H4 (cell line): Measurements from ENCODE around the gene TMEM185B. TPM values are rescaled to one million over a fixed set of nuclear protein-coding genes. Genes with fewer than 3 reads are reported as not detected.
"Not testable (repeated sequence)": the region's sequence is repeated elsewhere in the genome, so short reads cannot be mapped to it uniquely, and the experiment has no call there.

Experiments
- DNase-seq: peaks from one replicate; pipeline ENCODE4 v3.0.0-alpha.2; 2015; ENCODE audit warnings: low spot score
- total RNA-seq: library from RNA; depleted of rRNA; stranded (reverse); fragments of >200 nt; shearing (Covaris generic); gene quantifications from 2 replicates; pipeline ENCODE4 v1.2.3, GENCODE V29; 2014; rRNA removed

TMEM185B gene
- 24.7 and 39.3 TPM in 2 replicates for total RNA-seq

GRCh38 chr2:120223034-120223912 lies at the start of gene TMEM185B:
TMEM185B (minus strand) TSS chr2:120223400; CDS start chr2:120222976, 424 bp downstream.
- peak; percentile 56 for DNase-seq

GRCh38 chr2:120271711-120272379 lies 48.6 kb upstream of the TMEM185B start:
- DNase-seq = no peak

DNA sequence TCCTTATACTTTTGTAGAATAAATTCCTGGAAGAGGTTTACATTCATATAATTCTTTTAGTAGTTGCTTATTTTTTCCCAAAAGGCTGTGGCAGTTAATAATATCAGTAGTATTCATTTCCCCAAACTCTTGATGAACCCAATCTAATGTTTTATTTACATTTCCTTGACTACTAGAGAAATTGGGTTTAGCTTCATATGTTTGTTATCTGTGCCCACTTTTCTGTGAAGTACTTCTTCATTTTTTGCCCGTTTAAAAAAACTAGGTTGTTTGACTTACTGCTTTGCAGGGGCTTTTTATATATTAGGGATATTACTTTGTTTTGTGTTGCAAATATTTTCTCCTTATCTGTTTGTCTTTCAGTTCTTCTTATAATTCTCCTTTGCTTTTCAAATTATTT lies 46.6 kb upstream of the TMEM185B start:
- DNase-seq = no peak

GRCh38 chr2:120269076-120269744 lies 46.0 kb upstream of the TMEM185B start:
- DNase-seq = no peak

GRCh38 chr2:120267348-120267747 lies 44.1 kb upstream of the TMEM185B start:
- no peak for DNase-seq

GRCh38 chr2:120265006-120265405 lies 41.8 kb upstream of the TMEM185B start:
- no peak for DNase-seq

DNA sequence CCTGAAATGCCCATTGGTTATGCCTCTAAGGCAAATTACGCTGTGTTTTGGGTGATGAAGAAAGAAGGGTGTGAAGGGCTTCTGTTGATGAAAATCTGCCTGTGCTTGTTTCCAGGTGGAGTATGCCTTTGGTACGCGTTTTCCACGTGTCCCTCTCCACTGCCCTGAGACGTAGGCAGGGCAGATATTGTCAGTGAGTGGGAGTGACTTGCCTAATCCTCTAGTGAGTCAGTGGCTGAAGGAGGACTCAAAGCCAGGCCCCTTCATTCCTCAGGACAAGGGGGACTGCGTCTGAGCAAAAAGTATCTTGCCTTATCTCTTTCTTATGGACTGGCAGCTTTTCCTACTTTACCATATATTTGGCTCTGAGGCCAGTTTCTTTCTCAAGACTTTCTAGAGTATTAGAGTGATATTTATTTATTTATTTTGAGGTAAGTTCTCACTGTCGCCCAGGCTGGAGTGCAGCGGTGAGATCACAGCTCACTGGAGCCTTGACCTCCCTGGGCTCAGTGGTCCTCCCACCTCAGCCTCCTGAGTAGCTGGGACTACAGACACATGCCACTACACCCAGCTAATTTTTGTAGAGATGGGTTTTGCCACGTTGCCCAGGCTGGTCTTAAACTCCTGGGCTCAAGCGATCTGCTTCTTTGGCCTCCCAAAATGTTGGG lies 39.7 kb upstream of the TMEM185B start:
- no peak for DNase-seq

DNA sequence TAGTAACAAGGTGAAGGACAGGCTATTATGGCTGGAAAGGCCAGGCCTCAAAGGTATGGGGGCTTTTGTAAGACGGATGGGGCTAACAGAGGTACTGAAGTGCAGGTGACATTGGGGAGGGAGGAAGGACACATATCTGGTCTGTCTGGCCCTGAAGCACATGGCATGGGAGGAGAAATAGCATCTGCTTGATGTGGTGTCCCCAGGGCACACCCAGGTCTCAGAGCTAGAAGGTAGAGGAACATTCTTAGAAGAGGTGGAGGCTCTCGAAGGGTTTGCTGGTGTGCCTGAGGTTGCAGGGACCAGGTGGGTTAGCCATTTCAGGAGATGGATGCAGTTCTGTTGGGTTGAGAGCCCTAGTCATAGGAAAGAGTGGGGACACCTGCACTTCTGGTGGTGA lies 39.0 kb upstream of the TMEM185B start:
- DNase-seq = no peak

DNA sequence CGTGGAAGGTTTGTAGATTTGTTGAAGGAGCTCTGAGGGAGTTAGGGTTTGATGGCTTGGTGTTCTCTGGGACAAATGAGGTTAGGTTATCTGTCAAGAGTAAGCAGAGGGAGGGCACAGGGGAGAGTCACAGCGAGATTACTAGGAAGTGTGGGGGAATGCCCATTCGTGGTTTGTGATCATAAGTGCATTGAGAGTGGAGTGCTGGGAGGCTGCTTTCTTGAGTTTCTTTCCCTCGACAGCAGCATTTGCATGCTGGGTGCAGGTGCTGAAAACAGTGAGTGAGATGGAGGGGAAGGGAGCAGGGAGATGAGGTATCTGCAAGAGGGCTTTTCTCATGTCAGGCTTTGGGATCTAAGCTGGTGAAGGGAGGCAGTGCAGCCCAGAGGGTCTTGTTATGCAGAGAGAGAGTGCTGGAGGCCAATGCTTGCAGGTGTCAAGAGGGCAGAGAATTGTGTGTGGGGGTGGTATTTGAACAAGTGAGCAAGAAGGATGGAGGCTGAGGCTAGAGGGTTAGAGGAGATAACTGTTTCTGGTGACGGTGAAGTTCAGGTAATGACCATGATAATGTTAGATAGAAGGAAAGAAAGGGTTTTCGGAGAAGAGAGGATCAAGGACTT lies 38.3 kb upstream of the TMEM185B start:
- no peak for DNase-seq

GRCh38 chr2:120260736-120261135 lies 37.5 kb upstream of the TMEM185B start:
- no peak for DNase-seq

GRCh38 chr2:120259939-120260338 lies 36.7 kb upstream of the TMEM185B start:
- not testable (repeated sequence) for DNase-seq

DNA sequence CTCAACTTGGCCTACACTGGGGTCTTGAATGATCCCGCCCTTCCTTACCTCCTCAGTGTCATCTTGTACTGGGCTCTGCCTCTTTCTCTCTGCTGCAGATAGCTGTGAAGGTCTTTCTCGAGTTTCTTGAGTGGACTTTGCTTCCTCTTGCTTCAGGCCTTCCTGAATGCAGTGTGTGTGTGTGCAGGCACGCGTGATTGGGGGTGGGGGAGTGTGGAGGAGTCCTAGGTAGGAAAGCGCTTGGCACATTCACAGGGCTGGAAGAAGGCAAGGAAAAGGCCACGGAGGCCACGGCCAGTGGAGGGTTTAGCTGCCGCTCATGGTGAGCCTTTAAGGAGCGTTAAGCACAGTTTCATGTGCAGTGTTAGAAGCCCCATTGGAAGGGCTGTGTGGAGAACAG lies 35.0 kb upstream of the TMEM185B start:
- DNase-seq = no peak

DNA sequence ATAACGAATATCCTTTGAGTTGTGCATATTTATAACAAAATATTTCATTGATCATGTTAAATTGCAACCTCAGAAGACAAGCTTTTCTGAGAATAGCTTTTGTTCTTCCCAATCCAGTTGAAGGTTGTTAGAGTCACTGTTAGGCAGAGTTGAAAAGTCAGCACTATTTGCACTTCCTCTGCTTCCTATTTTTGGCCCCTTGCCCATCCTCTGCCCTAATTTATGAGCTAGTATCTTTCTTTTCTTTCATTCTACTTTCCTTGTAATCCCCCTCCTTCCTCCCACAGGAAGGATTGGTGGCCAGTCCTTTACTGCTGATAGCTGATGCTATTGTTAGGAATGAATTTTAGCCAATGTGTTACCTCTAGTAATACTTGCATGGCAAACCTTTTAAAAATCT lies 34.3 kb upstream of the TMEM185B start:
- DNase-seq = no peak

- DNase-seq = no peak
Observed at GRCh38 chr2:120256651-120257000, 33.4 kb upstream of the TMEM185B start.

DNA sequence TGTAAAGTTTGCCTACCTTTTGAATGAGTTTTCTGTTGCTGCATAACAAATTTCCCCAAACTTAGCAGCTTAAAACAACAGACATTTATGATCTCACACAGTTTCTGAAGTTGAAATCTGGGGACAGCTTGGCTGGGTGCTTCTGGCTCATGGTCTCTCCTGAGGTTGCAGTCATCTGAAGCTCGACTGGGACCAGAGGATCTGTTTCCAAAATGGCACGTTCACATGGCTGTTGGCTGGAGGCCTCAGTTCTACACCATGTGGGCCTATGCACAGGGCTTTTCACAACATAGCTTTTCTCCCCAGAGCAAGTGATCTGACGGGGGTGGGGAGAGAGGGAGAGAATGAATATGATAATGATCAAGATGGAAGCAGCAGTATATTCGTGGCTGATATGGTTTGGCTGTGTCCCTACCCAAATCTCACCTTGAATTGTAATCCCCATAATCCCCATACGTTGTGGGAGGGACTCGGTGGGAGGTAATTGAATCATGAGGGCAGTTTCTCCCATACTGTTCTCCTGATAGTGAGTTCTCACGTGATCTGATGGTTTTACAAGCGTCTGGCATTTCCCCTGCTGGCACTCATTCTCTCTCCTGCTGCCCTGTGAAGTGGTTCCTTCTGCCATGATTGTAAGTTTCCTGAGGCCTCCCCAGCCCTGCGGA lies 32.9 kb upstream of the TMEM185B start:
- no peak for DNase-seq

DNA sequence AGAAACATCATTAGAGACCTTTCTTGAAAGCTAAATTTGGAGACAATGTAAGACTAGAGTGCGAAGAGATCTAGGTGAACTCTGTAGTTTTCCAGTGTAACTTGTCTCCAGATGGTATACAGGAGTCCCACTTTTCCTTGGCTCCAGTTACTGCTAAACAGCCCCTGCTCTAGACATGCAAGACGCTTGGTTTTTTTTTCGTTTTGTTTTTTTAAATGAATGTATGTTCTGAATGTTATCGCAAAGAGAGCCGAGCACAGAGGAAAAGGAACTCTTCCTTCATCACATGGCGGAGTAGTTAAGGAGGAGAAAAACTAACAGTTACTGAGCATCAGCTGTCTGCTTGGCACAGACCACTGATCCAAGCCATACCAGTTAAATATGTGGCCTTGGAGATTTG lies 31.9 kb upstream of the TMEM185B start:
- DNase-seq = no peak

- DNase-seq = no peak
Observed at GRCh38 chr2:120254178-120254577, 31.0 kb upstream of the TMEM185B start.

DNA sequence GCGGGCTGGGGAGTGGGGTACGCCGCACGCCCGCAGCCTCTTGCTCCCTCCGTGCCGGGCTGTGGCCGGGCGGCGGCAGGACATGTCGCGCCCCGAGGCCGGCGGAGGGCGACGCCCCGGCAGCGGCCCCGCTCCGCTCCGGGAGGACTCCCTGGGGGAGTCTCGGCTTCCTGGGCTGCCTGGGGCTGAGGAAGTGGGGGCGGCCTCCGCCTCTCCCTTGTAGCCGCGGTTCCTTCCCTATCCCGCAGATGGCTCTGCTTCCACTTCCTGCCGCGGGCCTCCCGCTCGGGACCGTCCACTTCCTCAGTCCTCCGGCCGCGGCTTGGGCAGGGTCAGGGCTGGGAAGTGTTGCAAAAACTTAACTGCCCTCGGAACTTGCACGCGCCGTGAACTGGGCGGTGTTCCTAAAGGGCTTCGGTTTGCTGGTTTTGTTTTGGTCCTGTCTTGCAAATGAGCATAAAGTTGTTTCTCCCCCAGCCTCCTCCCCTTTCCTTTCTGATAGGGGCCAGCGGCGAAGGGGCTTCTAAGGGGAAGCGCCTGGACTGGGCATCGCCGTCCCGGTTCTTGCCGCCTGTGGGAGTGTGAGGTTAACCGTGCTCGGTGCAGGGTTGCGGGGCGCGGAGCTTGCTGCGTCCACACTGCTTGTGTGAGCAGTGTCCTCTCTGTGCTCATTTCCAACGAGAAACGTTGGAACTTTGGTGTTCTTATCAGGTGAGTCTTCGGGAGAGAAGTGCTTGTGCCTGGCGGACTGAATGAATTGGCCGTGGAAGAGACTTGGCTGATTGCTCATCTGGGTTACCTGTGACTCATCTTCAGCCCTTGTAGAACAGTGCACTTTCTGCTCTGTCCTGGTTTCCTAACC lies 30.1 kb upstream of the TMEM185B start:
- peak; percentile 66 for DNase-seq

GRCh38 chr2:120252225-120253020 lies 29.2 kb upstream of the TMEM185B start, which contains the start of gene RALB:
RALB (plus strand) TSS chr2:120252852; CDS start chr2:120278665, 25,813 bp downstream.
- peak; percentile 96 for DNase-seq
